Endodermal cell (in vitro differentiated cells): ENCODE results near the gene ROPN1B. TPM values are rescaled to one million over a fixed set of nuclear protein-coding genes. Genes with fewer than 3 reads are reported as not detected.
A peak's percentile ranks its signal among the peaks of the same experiment; 100 is the strongest.
"Not testable (repeated sequence)": the region's sequence is repeated elsewhere in the genome, so short reads cannot be mapped to it uniquely, and the experiment has no call there.

Source experiments
- DNase-seq: peaks from one replicate; pipeline ENCODE4 v3.0.0-alpha.2; 2017
- H3K27ac ChIP-seq: 2 replicates; pipeline ENCODE4 v1.5.1; 2013; ENCODE audit warnings: mild to moderate bottlenecking, low read depth, low read length, moderate library complexity
- H3K27me3 ChIP-seq: 2 replicates; pipeline ENCODE4 v1.6.1; 2013; ENCODE audit warnings: mild to moderate bottlenecking, low read length, moderate library complexity; ENCODE audit not compliant: insufficient read depth, control insufficient read depth, poor library complexity, severe bottlenecking
- H3K36me3 ChIP-seq: 2 replicates; pipeline ENCODE4 v1.7.0; 2013; ENCODE audit warnings: mild to moderate bottlenecking, low read length, moderate library complexity; ENCODE audit not compliant: control insufficient read depth, insufficient read depth
- H3K4me1 ChIP-seq: one replicate; pipeline ENCODE4 v1.7.0; 2013; ENCODE audit warnings: low read length; ENCODE audit not compliant: control insufficient read depth, insufficient read depth
- H3K4me3 ChIP-seq: 2 replicates; pipeline ENCODE4 v1.5.1; 2013; ENCODE audit warnings: mild to moderate bottlenecking, low read length, moderate library complexity
- H3K9ac ChIP-seq: 2 replicates; pipeline ENCODE4 v1.6.1; 2013; ENCODE audit warnings: mild to moderate bottlenecking, low read length, moderate library complexity; ENCODE audit not compliant: poor library complexity, severe bottlenecking; ENCODE audit errors: extremely low read depth
- H3K9me3 ChIP-seq: 2 replicates; pipeline ENCODE4 v1.6.1; 2013; ENCODE audit warnings: mild to moderate bottlenecking, low read length, moderate library complexity; ENCODE audit not compliant: control insufficient read depth
- H3K27ac Mint-ChIP-seq: 2 replicates; pipeline ENCODE4 v1.8.0; 2020; ENCODE audit warnings: mixed read lengths
- H3K27me3 Mint-ChIP-seq: 2 replicates; pipeline ENCODE4 v1.8.0; 2021; ENCODE audit warnings: mild to moderate bottlenecking, mixed read lengths; ENCODE audit not compliant: insufficient read depth
- H3K36me3 Mint-ChIP-seq: 2 replicates; pipeline ENCODE4 v1.8.0; 2020; ENCODE audit warnings: low read depth, mixed read lengths
- H3K4me1 Mint-ChIP-seq: 2 replicates; pipeline ENCODE4 v1.8.0; 2020; ENCODE audit warnings: mixed read lengths
- H3K4me3 Mint-ChIP-seq: 2 replicates; pipeline ENCODE4 v1.8.0; 2020; ENCODE audit warnings: mild to moderate bottlenecking, moderate library complexity, mixed read lengths
- H3K9me3 Mint-ChIP-seq: 2 replicates; pipeline ENCODE4 v1.8.0; 2020; ENCODE audit warnings: mild to moderate bottlenecking, mixed read lengths
- CTCF ChIP-seq: fragments of 200-600 bp; sonication (generic); conservative IDR thresholded peaks from 2 replicates; pipeline ENCODE4 v1.5.0; 2021; ENCODE audit warnings: antibody characterized with exemption, mild to moderate bottlenecking
- WGBS, 2 experiments: methylation state at CpG; one replicate each; pipeline versions ENCODE4 v1.1.5 to v1.1.7; 2013; ENCODE audit warnings: missing lambda C conversion rate in 2 of 2, mixed read lengths in 1 of 2; ENCODE audit not compliant: insufficient coverage in 1 of 2, insufficient read length in 1 of 2; 5-methylcytosine and 5-hydroxymethylcytosine counted together
- total RNA-seq, 2 donors: library from RNA; stranded (reverse); fragmentation: NEBNext Ultra II Directional in 1 of 2; extraction: Animal tissue kit (Norgen Biotek cat#: 25700) in 1 of 2; gene quantifications; 2 replicates in 1 of 2; 3 replicates in 1 of 2; pipeline ENCODE4 v1.2.1, GENCODE V29; 2021

The ROPN1B gene
- total RNA-seq, 2 donors from 2014 or later = not detected

GRCh38 chr3:125936210-125936815 lies 32.7 kb upstream of the ROPN1B start:
- peak; percentile 78 for DNase-seq
- H3K36me3 ChIP-seq, H3K9ac ChIP-seq, H3K27ac ChIP-seq, H3K9me3 ChIP-seq, H3K36me3 Mint-ChIP-seq, H3K27me3 Mint-ChIP-seq, H3K4me3 Mint-ChIP-seq, H3K4me1 ChIP-seq, H3K4me1 Mint-ChIP-seq, H3K9me3 Mint-ChIP-seq, H3K4me3 ChIP-seq, H3K27me3 ChIP-seq: not testable (repeated sequence)
- 87 to 92% methylated on average over 2 to 13 of the region's 13 CpGs for WGBS, 2 experiments
- peak; percentile 64 for TF ChIP-seq CTCF
- peak overlapping the region; percentile 14 for H3K27ac Mint-ChIP-seq

GRCh38 chr3:125936891-125937290 lies 32.1 kb upstream of the ROPN1B start:
- H3K9ac ChIP-seq, H3K36me3 ChIP-seq, DNase-seq, H3K4me1 ChIP-seq, H3K9me3 ChIP-seq, H3K36me3 Mint-ChIP-seq, H3K4me3 ChIP-seq, H3K27ac Mint-ChIP-seq, H3K27me3 ChIP-seq, H3K27ac ChIP-seq, H3K27me3 Mint-ChIP-seq, H3K4me1 Mint-ChIP-seq, H3K4me3 Mint-ChIP-seq, H3K9me3 Mint-ChIP-seq: not testable (repeated sequence)
- WGBS, 2 experiments = 93% methylated on average over 7 of the region's 13 CpGs; no CpG with 5 or more reads in 1 of the 2 experiments

GRCh38 chr3:125947806-125948205 lies 21.2 kb upstream of the ROPN1B start:
- H3K27me3 Mint-ChIP-seq = peaks cover 64% of the 10 kb centered on the region
- not testable (repeated sequence) for H3K27me3 ChIP-seq, H3K4me1 ChIP-seq, H3K9ac ChIP-seq, H3K36me3 ChIP-seq, H3K4me1 Mint-ChIP-seq, H3K36me3 Mint-ChIP-seq, DNase-seq, H3K9me3 Mint-ChIP-seq, H3K27ac ChIP-seq, H3K4me3 Mint-ChIP-seq, H3K27ac Mint-ChIP-seq, H3K9me3 ChIP-seq, H3K4me3 ChIP-seq
- 90% methylated on average over 1 of the region's 2 CpGs; no CpG with 5 or more reads in 1 of the 2 experiments for WGBS, 2 experiments

- not testable (repeated sequence) for H3K4me3 ChIP-seq, H3K9me3 ChIP-seq, H3K27ac Mint-ChIP-seq, H3K9me3 Mint-ChIP-seq, H3K4me1 ChIP-seq, H3K9ac ChIP-seq, H3K36me3 ChIP-seq, H3K27me3 ChIP-seq, DNase-seq, H3K36me3 Mint-ChIP-seq, H3K4me3 Mint-ChIP-seq, H3K27ac ChIP-seq, H3K4me1 Mint-ChIP-seq
- 80 to 81% methylated on average over 3 of the region's 3 CpGs for WGBS, 2 experiments
- H3K27me3 Mint-ChIP-seq = peaks cover 57% of the 10 kb centered on the region
Measured at GRCh38 chr3:125948901-125949300, 20.1 kb upstream of the ROPN1B start.

- not testable (repeated sequence) for H3K36me3 Mint-ChIP-seq, H3K4me1 Mint-ChIP-seq, H3K27ac ChIP-seq, H3K9me3 Mint-ChIP-seq, H3K4me3 ChIP-seq, DNase-seq, H3K4me1 ChIP-seq, H3K9me3 ChIP-seq, H3K36me3 ChIP-seq, H3K27ac Mint-ChIP-seq, H3K4me3 Mint-ChIP-seq, H3K9ac ChIP-seq
- H3K27me3 Mint-ChIP-seq = peaks cover 61% of the 10 kb centered on the region
- 96 to 100% methylated on average over 1 to 3 of the region's 3 CpGs for WGBS, 2 experiments
- peaks cover 19% of the 10 kb centered on the region for H3K27me3 ChIP-seq
Measured at GRCh38 chr3:125951176-125951575, 17.8 kb upstream of the ROPN1B start.

- 79% methylated on average over 3 of the region's 4 CpGs; no CpG with 5 or more reads in 1 of the 2 experiments for WGBS, 2 experiments
- H3K27ac Mint-ChIP-seq, H3K9ac ChIP-seq, DNase-seq, H3K4me1 Mint-ChIP-seq, H3K36me3 ChIP-seq, H3K4me1 ChIP-seq, H3K36me3 Mint-ChIP-seq, H3K9me3 ChIP-seq, H3K4me3 Mint-ChIP-seq, H3K27ac ChIP-seq, H3K4me3 ChIP-seq, H3K9me3 Mint-ChIP-seq: not testable (repeated sequence)
- H3K27me3 Mint-ChIP-seq = peaks cover 47% of the 10 kb centered on the region
- peaks cover 29% of the 10 kb centered on the region for H3K27me3 ChIP-seq
Measured at GRCh38 chr3:125957020-125957419, 12.0 kb upstream of the ROPN1B start.
